AG09309 (cell line): Measurements from ENCODE around the gene CPM.
"Not testable (repeated sequence)": the region's sequence is repeated elsewhere in the genome, so short reads cannot be mapped to it uniquely, and the experiment has no call there.

ENCODE experiments used
- DNase-seq: peaks from one replicate; pipeline ENCODE4 v3.0.0-alpha.2; 2010; ENCODE audit warnings: low read depth
- H3K4me3 ChIP-seq: 2 replicates; pipeline ENCODE4 v1.5.1; 2011; ENCODE audit warnings: mild to moderate bottlenecking, low read depth, low read length, moderate library complexity; ENCODE audit not compliant: control insufficient read depth
- TF ChIP-seq, protein P1 (sequence below): IDR thresholded peaks from 2 replicates; pipeline ENCODE4 v1.5.1; 2011; ENCODE audit warnings: mild to moderate bottlenecking, low read depth, low read length, inconsistent platforms; ENCODE audit not compliant: insufficient read depth, control insufficient read depth; ENCODE audit errors: missing control alignments

The CPM gene

DNA sequence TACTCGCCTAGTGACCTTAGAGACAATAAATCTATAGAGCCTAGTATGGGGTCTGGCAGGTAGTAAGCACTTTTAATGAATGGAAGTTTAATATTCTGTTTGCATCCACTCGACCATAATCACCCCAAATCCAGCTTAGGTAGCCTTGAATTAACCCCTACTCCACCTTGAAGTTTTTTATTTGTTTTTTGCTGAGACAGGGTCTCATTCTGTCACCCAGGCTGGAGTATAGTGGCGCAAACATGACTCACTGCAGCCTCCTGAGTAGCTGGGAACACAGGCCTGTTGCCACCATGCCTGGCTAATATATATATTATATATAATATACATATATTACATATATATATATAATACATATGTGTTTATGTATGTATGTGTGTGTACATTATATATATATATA is 86.2 kb downstream of the CPM start:
- no peak overlapping the region for H3K4me3 ChIP-seq
- TF ChIP-seq, protein P1, sequence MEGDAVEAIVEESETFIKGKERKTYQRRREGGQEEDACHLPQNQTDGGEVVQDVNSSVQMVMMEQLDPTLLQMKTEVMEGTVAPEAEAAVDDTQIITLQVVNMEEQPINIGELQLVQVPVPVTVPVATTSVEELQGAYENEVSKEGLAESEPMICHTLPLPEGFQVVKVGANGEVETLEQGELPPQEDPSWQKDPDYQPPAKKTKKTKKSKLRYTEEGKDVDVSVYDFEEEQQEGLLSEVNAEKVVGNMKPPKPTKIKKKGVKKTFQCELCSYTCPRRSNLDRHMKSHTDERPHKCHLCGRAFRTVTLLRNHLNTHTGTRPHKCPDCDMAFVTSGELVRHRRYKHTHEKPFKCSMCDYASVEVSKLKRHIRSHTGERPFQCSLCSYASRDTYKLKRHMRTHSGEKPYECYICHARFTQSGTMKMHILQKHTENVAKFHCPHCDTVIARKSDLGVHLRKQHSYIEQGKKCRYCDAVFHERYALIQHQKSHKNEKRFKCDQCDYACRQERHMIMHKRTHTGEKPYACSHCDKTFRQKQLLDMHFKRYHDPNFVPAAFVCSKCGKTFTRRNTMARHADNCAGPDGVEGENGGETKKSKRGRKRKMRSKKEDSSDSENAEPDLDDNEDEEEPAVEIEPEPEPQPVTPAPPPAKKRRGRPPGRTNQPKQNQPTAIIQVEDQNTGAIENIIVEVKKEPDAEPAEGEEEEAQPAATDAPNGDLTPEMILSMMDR: no peak
- DNase-seq: no peak

DNA sequence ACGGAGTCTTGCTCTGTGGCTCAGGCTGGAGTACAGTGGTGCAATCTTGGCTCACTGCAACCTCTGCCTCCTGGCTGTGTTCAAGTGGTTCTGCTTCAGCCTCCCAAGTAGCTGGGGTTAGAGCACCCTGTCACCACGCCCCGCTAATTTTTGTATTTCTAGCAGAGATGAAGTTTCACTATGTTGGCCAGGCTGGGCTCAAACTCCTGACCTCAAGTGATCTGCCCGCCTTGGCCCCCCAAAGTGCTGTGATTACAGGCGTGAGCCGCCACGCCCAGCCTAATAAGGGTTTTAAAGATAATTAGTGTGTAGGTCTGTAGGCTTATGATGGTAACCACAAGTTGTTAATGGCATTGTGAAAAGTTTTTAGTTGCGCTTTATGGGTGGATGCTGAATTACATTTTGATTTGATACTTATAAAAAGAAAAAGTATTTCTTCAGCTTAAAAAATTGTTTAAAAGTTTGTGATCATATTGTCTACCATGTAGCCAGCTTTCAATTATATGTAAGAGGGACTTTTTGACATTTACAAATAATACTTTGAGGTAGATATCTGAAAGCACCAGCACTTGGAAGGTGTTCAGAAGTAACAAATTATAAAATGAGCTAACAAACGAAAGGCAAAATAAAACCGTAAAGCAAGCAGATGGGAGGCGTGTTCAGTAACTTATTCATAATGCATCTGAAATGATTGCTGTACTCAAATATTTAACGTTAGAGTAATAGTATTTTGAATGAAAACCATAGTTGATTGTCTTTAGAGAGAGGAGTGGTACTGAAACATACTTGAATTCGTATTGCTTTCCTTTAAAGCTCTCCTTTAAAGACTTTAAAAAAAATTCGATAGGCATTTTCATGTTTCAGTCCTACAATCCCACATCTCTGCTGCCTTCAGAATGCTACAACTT is 87.9 kb downstream of the CPM start:
- TF ChIP-seq, protein P1: no peak
- no peak overlapping the region for H3K4me3 ChIP-seq
- DNase-seq: no peak

DNA sequence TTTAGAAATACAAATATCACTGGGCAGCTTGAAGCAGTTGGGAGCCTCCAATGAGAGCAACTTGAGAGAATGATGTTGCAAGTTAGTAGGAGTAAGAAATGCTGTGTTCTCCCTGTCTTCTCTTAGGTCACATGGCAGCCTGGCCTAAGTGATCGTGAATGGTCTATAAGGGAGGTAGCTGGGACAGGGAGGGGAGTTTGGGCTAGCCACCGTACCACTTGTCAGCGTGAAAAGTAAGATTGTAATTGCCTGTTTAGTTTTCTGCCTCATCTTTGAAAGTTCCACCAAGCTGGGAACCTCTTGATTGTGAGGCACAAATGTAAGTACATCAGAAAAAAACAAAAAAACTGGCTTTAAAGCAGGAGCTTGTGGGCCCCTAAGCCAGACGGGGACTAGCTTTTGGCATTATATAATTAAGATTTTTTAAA is 88.6 kb downstream of the CPM start:
- H3K4me3 ChIP-seq: no peak overlapping the region
- TF ChIP-seq, protein P1: no peak
- DNase-seq: no peak

DNA sequence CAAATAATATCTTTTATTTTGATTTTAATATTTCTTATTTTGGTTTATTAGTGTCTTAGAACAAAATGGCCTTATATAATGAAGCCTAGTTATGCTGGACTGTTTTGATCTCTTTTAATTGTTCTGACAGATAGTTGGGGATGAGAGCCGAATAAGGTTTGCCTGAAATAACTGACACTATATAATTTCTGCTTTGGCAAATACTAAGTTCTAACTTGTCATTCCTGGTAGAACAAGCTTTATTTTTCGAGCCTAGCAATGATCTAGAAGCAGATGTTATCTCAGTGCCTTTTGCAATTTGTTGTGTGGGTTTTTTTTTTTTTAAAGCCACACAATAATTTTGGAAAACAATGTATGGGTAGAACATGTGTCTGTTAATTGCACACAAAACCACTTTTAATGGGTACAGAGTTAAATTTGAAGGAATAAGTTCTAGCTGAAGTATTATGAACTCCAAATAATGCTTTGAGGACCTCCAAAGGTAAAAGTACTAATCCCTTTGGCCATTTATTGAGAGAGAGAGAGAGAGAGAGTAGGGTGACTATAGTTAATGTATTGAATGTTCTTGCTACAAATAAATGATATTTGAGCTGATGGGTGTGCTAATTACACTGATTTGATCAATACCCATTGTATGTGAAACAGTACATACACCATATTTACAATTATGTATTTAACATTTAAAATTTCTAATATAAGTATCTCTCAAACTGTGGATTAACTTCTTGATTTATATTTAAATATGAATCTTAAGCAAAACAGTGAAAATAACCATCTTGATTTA is 90.0 kb downstream of the CPM start:
- no peak overlapping the region for H3K4me3 ChIP-seq
- no peak for DNase-seq
- TF ChIP-seq, protein P1: no peak

DNA sequence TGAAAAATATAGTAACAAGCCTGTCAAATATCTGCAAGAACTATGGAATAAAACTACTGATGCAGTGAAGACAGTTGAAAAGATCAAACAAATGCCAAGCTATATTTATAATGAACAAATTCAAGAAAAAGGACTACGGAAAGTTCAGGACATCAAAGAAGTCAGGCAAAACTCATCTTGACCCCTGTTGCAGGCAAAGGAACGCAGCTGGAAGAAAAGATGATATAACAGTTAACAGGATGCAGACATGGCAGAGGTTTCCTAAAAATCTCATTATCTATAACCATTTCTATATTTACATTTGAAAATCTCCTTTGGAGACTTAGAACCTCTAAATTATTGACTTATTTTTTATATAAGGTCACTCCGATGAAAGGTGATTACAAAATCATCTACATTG is 90.8 kb downstream of the CPM start:
- TF ChIP-seq, protein P1: no peak
- DNase-seq: no peak

DNA sequence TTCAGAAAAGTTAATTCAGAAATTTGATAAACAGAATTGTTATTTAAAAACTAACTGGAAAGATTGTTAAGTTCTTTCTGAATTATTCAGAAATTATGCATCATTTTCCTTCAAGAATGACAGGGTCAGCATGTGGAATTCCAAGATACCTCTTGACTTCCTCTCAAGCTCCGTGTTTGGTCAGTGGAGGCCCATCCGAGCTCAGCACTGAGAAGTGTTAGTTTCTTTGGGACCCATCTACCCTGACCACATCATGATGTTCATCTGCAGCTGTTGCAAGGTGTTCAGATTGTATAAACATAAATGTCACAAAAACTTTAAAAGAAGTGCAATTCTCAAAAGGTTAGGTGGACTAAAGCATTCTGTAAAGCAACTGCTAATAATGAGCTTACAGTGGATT is 91.3 kb downstream of the CPM start:
- TF ChIP-seq, protein P1: no peak
- no peak overlapping the region for H3K4me3 ChIP-seq
- DNase-seq: no peak

More for the DNA sequence above, 90.8 kb downstream of the CPM start:
- no peak overlapping the region for H3K4me3 ChIP-seq

- H3K4me3 ChIP-seq, DNase-seq: not testable (repeated sequence)
Measured at GRCh38 chr12:68841175-68841574, 91.8 kb downstream of the CPM start.
